B cell (primary cell): ENCODE data around the gene GBP5. TPM values are rescaled to one million over a fixed set of nuclear protein-coding genes. Genes with fewer than 3 reads are reported as not detected.

ENCODE experiments used
- ATAC-seq: fragments of 200-7000 bp; cut with Tn5 transposase; one replicate; pipeline ENCODE4 v1.10.0; 2021; ENCODE audit warnings: low read depth, mild to moderate bottlenecking, moderate number of reproducible peaks, moderate library complexity
- CTCF ChIA-PET: fragments of 350-600 bp; sonication (Branson Sonifier 250); formaldehyde crosslinking; loops from one replicate; lab custom pipeline; 2021; ENCODE audit warnings: antibody characterized with exemption, inconsistent platforms; lab: Charles Lee
- POLR2A ChIA-PET: fragments of 350-600 bp; sonication (Branson Sonifier 250); formaldehyde crosslinking; loops from one replicate; lab custom pipeline; 2021; ENCODE audit warnings: antibody characterized with exemption; lab: Charles Lee
- DNase-seq: peaks from one replicate; pipeline ENCODE4 v3.0.0; 2013
- H2AFZ ChIP-seq: 2 replicates; pipeline ENCODE4 v1.6.1; 2012; ENCODE audit warnings: mild to moderate bottlenecking, low read depth, low read length; ENCODE audit not compliant: insufficient read depth, poor library complexity, severe bottlenecking
- H3K27ac ChIP-seq, 2 donors: 1 replicate in 1 of 2; 2 replicates in 1 of 2; pipeline ENCODE4 v1.5.1; 2012 to 2013; ENCODE audit warnings: low read length in 2 of 2, mild to moderate bottlenecking in 2 of 2, moderate library complexity in 1 of 2
- H3K27me3 ChIP-seq, 4 experiments: fragments of 200-600 bp in 1 of 4; sonication (generic) in 1 of 4; replicated peaks in 1 of 4; 1 replicate in 2 of 4; 2 replicates in 2 of 4; pipeline versions ENCODE4 v1.6.1 to v1.7.0; 2013 to 2016; ENCODE audit warnings: low read length in 3 of 4, mild to moderate bottlenecking in 2 of 4, mixed read lengths in 1 of 4, moderate library complexity in 1 of 4; ENCODE audit not compliant: insufficient read depth in 4 of 4, control insufficient read depth in 3 of 4; ENCODE audit errors: control extremely low read depth in 1 of 4
- H3K36me3 ChIP-seq, 2 experiments: replicated peaks in 1 of 2; 1 replicate in 1 of 2; 2 replicates in 1 of 2; pipeline versions ENCODE4 v1.6.1 to v1.7.1; 2013; ENCODE audit warnings: low read length in 1 of 2; ENCODE audit not compliant: insufficient read depth in 2 of 2, control insufficient read depth in 1 of 2; ENCODE audit errors: control extremely low read depth in 1 of 2, extremely low read depth in 1 of 2
- H3K4me1 ChIP-seq, 2 donors: fragments of 200-600 bp in 1 of 2; sonication (generic) in 1 of 2; 1 replicate in 1 of 2; 2 replicates in 1 of 2; pipeline versions ENCODE4 v1.5.1 to v1.6.1; 2013 to 2017; ENCODE audit warnings: low read length in 2 of 2; ENCODE audit not compliant: control insufficient read depth in 2 of 2, insufficient read depth in 2 of 2
- H3K4me2 ChIP-seq: replicated peaks from 2 replicates; pipeline ENCODE3; 2012; ENCODE audit warnings: mild to moderate bottlenecking, low read depth, low read length; ENCODE audit not compliant: poor library complexity, severe bottlenecking
- H3K4me3 ChIP-seq, 5 experiments: fragments of 200-600 bp in 1 of 5; sonication (generic) in 1 of 5; 1 replicate in 3 of 5; 2 replicates in 2 of 5; pipeline versions ENCODE4 v1.5.1 to v1.7.0; 2011 to 2016; ENCODE audit warnings: low read length in 4 of 5, mild to moderate bottlenecking in 4 of 5, low read depth in 2 of 5, control low read depth in 1 of 5, moderate library complexity in 1 of 5; ENCODE audit not compliant: insufficient read depth in 1 of 5; ENCODE audit errors: control extremely low read depth in 1 of 5, extremely low read depth in 1 of 5
- H3K79me2 ChIP-seq: fragments of 200-600 bp; sonication (generic); one replicate; pipeline ENCODE4 v1.6.0; 2016; ENCODE audit warnings: low read length; ENCODE audit not compliant: control insufficient read depth, insufficient read depth
- H3K9ac ChIP-seq: fragments of 200-600 bp; sonication (generic); 2 replicates; pipeline ENCODE4 v1.6.1; 2017; ENCODE audit warnings: mild to moderate bottlenecking, low read length, moderate library complexity
- H3K9me3 ChIP-seq, 3 donors: one replicate each; pipeline versions ENCODE4 v1.6.1 to v1.7.1; 2013; ENCODE audit warnings: low read length in 2 of 3; ENCODE audit not compliant: control insufficient read depth in 2 of 3, insufficient read depth in 1 of 3; ENCODE audit errors: control extremely low read depth in 1 of 3
- H4K20me1 ChIP-seq: 2 replicates; pipeline ENCODE4 v1.6.0; 2012; ENCODE audit warnings: mild to moderate bottlenecking, low read length; ENCODE audit not compliant: insufficient read depth, control insufficient read depth, poor library complexity, severe bottlenecking
- H3K27ac Mint-ChIP-seq: one replicate; pipeline ENCODE4 v1.8.0; 2021; ENCODE audit warnings: mixed read lengths
- H3K27me3 Mint-ChIP-seq: one replicate; pipeline ENCODE4 v1.8.0; 2021; ENCODE audit warnings: mixed read lengths
- H3K4me1 Mint-ChIP-seq: one replicate; pipeline ENCODE4 v1.8.0; 2021; ENCODE audit warnings: mixed read lengths
- H3K4me3 Mint-ChIP-seq: one replicate; pipeline ENCODE4 v1.8.0; 2021; ENCODE audit warnings: mixed read lengths
- H3K9me3 Mint-ChIP-seq: one replicate; pipeline ENCODE4 v1.8.0; 2022; ENCODE audit warnings: mixed read lengths; ENCODE audit not compliant: insufficient read depth
- CTCF ChIP-seq: fragments of 200-600 bp; IDR thresholded peaks from one replicate; pipeline ENCODE4 v1.8.0; 2022; ENCODE audit warnings: antibody characterized with exemption, mild to moderate bottlenecking
- EZH2 ChIP-seq: IDR thresholded peaks from 2 replicates; pipeline ENCODE4 v1.6.1; 2012; ENCODE audit warnings: borderline replicate concordance, low read depth, mild to moderate bottlenecking, moderate library complexity, low read length; ENCODE audit not compliant: insufficient read depth, poor library complexity, severe bottlenecking
- WGBS: methylation state at CpG from one replicate; pipeline ENCODE4 v1.1.5; 2013; ENCODE audit warnings: missing lambda C conversion rate; ENCODE audit not compliant: insufficient coverage; 5-methylcytosine and 5-hydroxymethylcytosine counted together
- intact Hi-C: fragments of 100-400 bp; cut with micrococcal nuclease; formaldehyde crosslinking; loops from one replicate; pipeline ENCODE4 v1.10.0; 2022
- polyA plus RNA-seq: library from polyadenylated mRNA; depleted of rRNA; stranded (reverse); fragments of >200 nt; gene quantifications from 2 replicates; pipeline ENCODE4 v1.2.3, GENCODE V29; 2012
- total RNA-seq, 2 donors: library from RNA; stranded (reverse); fragments of 120-200 nt in 1 of 2; gene quantifications; 1 replicate in 1 of 2; 2 replicates in 1 of 2; pipeline versions ENCODE4 v1.2.3 to v1.2.4, GENCODE V29; 2013 to 2022

Gene GBP5
- total and polyA plus RNA-seq, 2 donors (not counting 1 experiment from before 2014, with no cell fraction given): 17.6 to 25.2 TPM

- H3K4me1 Mint-ChIP-seq: peaks cover 4% of the 10 kb centered on the region
- intact Hi-C loops: no loop called here
- no peaks in the 10 kb centered on the region for H3K79me2 ChIP-seq
- DNase-seq: no peak
- no peak overlapping the region for H3K27ac Mint-ChIP-seq
- no peaks in the 10 kb centered on the region for H3K9me3 Mint-ChIP-seq
- no peak overlapping the region for H3K4me3 Mint-ChIP-seq
- POLR2A ChIA-PET: no interaction called here
- H3K27ac ChIP-seq: no peak overlapping the region
- ATAC-seq: no peak
- no peaks in the 10 kb centered on the region for H3K36me3 ChIP-seq
- H3K4me2 ChIP-seq: no peak overlapping the region
- no peak overlapping the region for H3K4me3 ChIP-seq
- H3K27me3 Mint-ChIP-seq: no peaks in the 10 kb centered on the region
- H3K27me3 ChIP-seq: no peaks in the 10 kb centered on the region
- TF ChIP-seq EZH2 (no peak), CTCF (no peak)
- no peak overlapping the region for H3K9ac ChIP-seq
- H2AFZ ChIP-seq: no peak overlapping the region
- H3K9me3 ChIP-seq: peaks cover 0 to 10% (median 3%) of the 10 kb centered on the region in 3 donors
- no peaks in the 10 kb centered on the region for H4K20me1 ChIP-seq
- H3K4me1 ChIP-seq: no peaks in the 10 kb centered on the region
- CTCF ChIA-PET: no interaction called here
Observed at GRCh38 chr1:89298461-89298860, 25.8 kb upstream of the GBP5 start.

GRCh38 chr1:89295187-89295586 is 22.5 kb upstream of the GBP5 start:
- Histone ChIP-seq H3K27ac (no peak overlapping the region), H3K4me1 (no peaks in the 10 kb centered on the region), H3K79me2 (no peaks in the 10 kb centered on the region), H4K20me1 (no peaks in the 10 kb centered on the region), H3K36me3 (no peaks in the 10 kb centered on the region), H3K27me3 (no peaks in the 10 kb centered on the region), H3K9ac (no peak overlapping the region), H2AFZ (no peak overlapping the region), H3K9me3 (peaks cover 0 to 19% (median 6%) of the 10 kb centered on the region in 3 donors), H3K4me2 (no peak overlapping the region), H3K4me3 (no peak overlapping the region)
- no peak overlapping the region for H3K4me3 Mint-ChIP-seq
- ChIA-PET POLR2A (no interaction called here), CTCF (interaction anchor here (0.6 kb wide), 1 partner anchor 273 kb away, joined by 6 read pairs; no protein-coding TSS in a partner anchor)
- intact Hi-C loops: no loop called here
- H3K4me1 Mint-ChIP-seq: peaks cover 3% of the 10 kb centered on the region
- no peak for ATAC-seq
- DNase-seq: no peak
- no peak for TF ChIP-seq EZH2
- TF ChIP-seq CTCF: no peak
- H3K27me3 Mint-ChIP-seq: no peaks in the 10 kb centered on the region
- peaks cover 6% of the 10 kb centered on the region for H3K9me3 Mint-ChIP-seq
- no CpG with 5 or more reads among the region's 1 CpG for WGBS
- H3K27ac Mint-ChIP-seq: no peak overlapping the region
